Testis (tissue), 3 donors: ENCODE measurements around the gene EXD3. TPM values are rescaled to one million over a fixed set of nuclear protein-coding genes. Genes with fewer than 3 reads are reported as not detected.

Experiments
- DNase-seq: peaks from one replicate; pipeline ENCODE4 v3.0.0-alpha.2; 2019
- H3K27ac ChIP-seq, 2 donors: fragments of 200-600 bp; sonication (generic); one replicate each; pipeline ENCODE4 v1.5.1; 2019
- H3K27me3 ChIP-seq: fragments of 200-600 bp; sonication (generic); one replicate; pipeline ENCODE4 v1.5.1; 2019
- H3K36me3 ChIP-seq: fragments of 200-600 bp; sonication (generic); one replicate; pipeline ENCODE4 v1.5.1; 2017; ENCODE audit warnings: low read depth; ENCODE audit errors: missing control alignments
- H3K4me1 ChIP-seq: fragments of 200-600 bp; sonication (generic); one replicate; pipeline ENCODE4 v1.5.1; 2019
- H3K4me3 ChIP-seq, 2 donors: fragments of 200-600 bp; sonication (generic); one replicate each; pipeline ENCODE4 v1.5.1; 2017 to 2019
- H3K9me3 ChIP-seq: fragments of 200-600 bp; sonication (generic); one replicate; pipeline ENCODE4 v1.5.1; 2017
- POLR2A ChIP-seq: fragments of 450-650 bp; IDR thresholded peaks from one replicate; pipeline ENCODE4 v1.6.1; 2017; ENCODE audit warnings: antibody characterized with exemption, mild to moderate bottlenecking, moderate library complexity
- WGBS, 2 donors: methylation state at CpG; one replicate each; pipeline ENCODE4 v1.1.5; 2018; 5-methylcytosine and 5-hydroxymethylcytosine counted together
- intact Hi-C: fragments of 100-400 bp; cut with DNase I; formaldehyde crosslinking; loops from one replicate; pipeline ENCODE4 v1.15.1; 2023; ENCODE audit warnings: low total_unique reads
- polyA plus RNA-seq: library from polyadenylated mRNA; stranded (reverse); fragments of 350-450 nt; fragmentation: Illumina TruSeq; extraction: RNeasy Lipid Tissue Mini Kit (QIAGEN cat#74804); gene quantifications from one replicate; pipeline ENCODE4 v1.2.3, GENCODE V29; 2014; ENCODE audit warnings: low read depth, low replicate concordance; ENCODE audit not compliant: insufficient read depth
- total RNA-seq, 2 donors: library from RNA; depleted of rRNA; stranded (reverse); fragments of >200 nt; gene quantifications; one replicate each; pipeline ENCODE4 v1.2.3, GENCODE V29; 2016
- TF ChIP-seq, protein P1 (sequence below), 3 experiments: fragments of 450-650 bp in 2 of 3; fragments of 200-600 bp in 1 of 3; sonication (generic) in 1 of 3; IDR thresholded peaks; one replicate each; pipeline ENCODE4 v1.5.1; 2016 to 2019; ENCODE audit warnings: antibody characterized with exemption in 3 of 3, mild to moderate bottlenecking in 2 of 3, moderate library complexity in 1 of 3

EXD3 gene
- total and polyA plus RNA-seq, 3 donors from 2014 or later: 8.9 to 24.5 (median 15.5) TPM

DNA sequence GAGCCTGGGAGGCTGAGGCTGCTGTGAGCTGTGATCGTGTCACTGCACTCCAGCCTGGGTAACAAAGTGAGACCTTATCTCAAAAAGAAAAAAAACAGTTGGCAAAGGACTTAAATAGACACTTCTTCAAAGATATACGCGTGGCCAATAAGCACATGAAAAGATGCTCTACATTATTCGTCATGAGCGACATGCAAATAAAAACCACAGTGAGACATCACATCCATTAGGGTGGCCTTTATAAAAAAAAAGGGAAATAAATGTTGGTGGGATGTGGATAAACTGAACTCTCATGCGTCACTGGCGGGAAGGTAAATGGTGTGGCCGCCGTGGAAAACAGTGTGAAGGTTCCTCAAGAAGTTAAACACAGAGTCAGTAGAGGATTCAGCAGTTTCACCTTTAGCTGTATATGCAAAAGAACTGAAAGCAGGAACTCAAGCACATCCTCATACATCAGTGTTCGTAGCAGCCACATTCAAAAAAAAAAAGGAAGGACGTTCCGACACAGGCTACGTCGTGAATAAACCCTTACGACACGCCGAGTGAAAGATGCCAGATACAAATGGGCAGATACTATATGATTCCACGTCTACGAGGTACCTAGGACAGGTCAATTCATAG, 96.4 kb downstream of the EXD3 start:
- no peaks in the 10 kb centered on the region for H3K4me1 ChIP-seq
- WGBS, 2 donors: 85 to 88% methylated on average over 19 of the region's 19 CpGs
- DNase-seq: peak; percentile 14
- no peaks in the 10 kb centered on the region for H3K9me3 ChIP-seq
- no peak overlapping the region for H3K27ac ChIP-seq
- no peak overlapping the region for H3K4me3 ChIP-seq
- intact Hi-C loops: no loop called here
- no peaks in the 10 kb centered on the region for H3K36me3 ChIP-seq
- H3K27me3 ChIP-seq: no peaks in the 10 kb centered on the region
- no peak for TF ChIP-seq POLR2A
- TF ChIP-seq, protein P1, sequence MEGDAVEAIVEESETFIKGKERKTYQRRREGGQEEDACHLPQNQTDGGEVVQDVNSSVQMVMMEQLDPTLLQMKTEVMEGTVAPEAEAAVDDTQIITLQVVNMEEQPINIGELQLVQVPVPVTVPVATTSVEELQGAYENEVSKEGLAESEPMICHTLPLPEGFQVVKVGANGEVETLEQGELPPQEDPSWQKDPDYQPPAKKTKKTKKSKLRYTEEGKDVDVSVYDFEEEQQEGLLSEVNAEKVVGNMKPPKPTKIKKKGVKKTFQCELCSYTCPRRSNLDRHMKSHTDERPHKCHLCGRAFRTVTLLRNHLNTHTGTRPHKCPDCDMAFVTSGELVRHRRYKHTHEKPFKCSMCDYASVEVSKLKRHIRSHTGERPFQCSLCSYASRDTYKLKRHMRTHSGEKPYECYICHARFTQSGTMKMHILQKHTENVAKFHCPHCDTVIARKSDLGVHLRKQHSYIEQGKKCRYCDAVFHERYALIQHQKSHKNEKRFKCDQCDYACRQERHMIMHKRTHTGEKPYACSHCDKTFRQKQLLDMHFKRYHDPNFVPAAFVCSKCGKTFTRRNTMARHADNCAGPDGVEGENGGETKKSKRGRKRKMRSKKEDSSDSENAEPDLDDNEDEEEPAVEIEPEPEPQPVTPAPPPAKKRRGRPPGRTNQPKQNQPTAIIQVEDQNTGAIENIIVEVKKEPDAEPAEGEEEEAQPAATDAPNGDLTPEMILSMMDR (IDR thresholded peaks at IDR 0.05): no peak

DNA sequence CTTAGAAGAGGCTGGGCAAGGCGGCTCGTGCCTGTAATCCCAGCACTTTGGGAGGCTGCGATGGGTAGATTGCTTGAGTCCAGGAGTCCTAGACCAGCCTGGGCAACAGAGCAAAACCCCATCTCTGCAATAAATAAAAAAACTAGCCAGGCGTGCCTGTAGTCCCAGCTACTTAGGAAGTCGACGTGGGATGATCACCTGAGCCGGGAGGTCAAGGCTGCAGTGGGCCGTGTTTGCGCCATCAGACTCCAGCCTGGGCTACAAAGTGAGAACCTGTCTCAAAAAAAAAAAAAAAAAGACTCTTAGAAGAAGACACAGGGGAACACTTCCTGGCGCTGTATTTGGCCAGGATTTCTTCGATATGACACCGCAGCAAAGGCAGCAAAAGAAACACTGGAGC, 97.2 kb downstream of the EXD3 start:
- H3K9me3 ChIP-seq: no peaks in the 10 kb centered on the region
- TF ChIP-seq, protein P1 (IDR thresholded peaks at IDR 0.05): no peak
- no peak for TF ChIP-seq POLR2A
- H3K27ac ChIP-seq: no peak overlapping the region
- no peak overlapping the region for H3K4me3 ChIP-seq
- DNase-seq: no peak
- intact Hi-C loops: no loop called here
- H3K27me3 ChIP-seq: no peaks in the 10 kb centered on the region
- H3K4me1 ChIP-seq: no peaks in the 10 kb centered on the region
- 90 to 93% methylated on average over 12 of the region's 12 CpGs for WGBS, 2 donors
- no peaks in the 10 kb centered on the region for H3K36me3 ChIP-seq

DNA sequence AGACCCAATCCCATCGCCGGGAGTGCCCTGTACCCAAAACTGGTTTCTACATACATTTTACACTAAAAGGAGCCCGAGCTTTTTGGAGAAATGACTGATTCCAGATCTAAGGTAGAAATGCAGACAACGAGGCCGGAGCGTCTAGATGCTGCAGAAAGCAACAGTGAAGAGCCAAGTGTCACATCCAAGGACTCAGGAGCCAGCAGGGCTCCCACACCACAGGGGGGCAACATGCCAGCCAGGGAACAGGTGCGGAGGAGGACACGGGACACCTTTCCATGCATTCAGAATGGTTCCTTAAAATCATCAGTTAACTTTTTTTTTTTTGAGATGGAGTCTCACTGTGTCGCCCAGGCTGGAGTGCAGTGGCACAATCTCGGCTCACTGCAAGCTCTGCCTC, 97.8 kb downstream of the EXD3 start:
- H3K9me3 ChIP-seq: no peaks in the 10 kb centered on the region
- H3K4me1 ChIP-seq: no peaks in the 10 kb centered on the region
- H3K4me3 ChIP-seq: no peak overlapping the region
- intact Hi-C loops: no loop called here
- WGBS, 2 donors: 90 to 93% methylated on average over 10 of the region's 10 CpGs
- no peak for TF ChIP-seq POLR2A
- TF ChIP-seq, protein P1 (IDR thresholded peaks at IDR 0.05): no peak
- H3K27me3 ChIP-seq: no peaks in the 10 kb centered on the region
- peak; percentile 8 for DNase-seq
- H3K27ac ChIP-seq: no peak overlapping the region
- H3K36me3 ChIP-seq: no peaks in the 10 kb centered on the region

DNA sequence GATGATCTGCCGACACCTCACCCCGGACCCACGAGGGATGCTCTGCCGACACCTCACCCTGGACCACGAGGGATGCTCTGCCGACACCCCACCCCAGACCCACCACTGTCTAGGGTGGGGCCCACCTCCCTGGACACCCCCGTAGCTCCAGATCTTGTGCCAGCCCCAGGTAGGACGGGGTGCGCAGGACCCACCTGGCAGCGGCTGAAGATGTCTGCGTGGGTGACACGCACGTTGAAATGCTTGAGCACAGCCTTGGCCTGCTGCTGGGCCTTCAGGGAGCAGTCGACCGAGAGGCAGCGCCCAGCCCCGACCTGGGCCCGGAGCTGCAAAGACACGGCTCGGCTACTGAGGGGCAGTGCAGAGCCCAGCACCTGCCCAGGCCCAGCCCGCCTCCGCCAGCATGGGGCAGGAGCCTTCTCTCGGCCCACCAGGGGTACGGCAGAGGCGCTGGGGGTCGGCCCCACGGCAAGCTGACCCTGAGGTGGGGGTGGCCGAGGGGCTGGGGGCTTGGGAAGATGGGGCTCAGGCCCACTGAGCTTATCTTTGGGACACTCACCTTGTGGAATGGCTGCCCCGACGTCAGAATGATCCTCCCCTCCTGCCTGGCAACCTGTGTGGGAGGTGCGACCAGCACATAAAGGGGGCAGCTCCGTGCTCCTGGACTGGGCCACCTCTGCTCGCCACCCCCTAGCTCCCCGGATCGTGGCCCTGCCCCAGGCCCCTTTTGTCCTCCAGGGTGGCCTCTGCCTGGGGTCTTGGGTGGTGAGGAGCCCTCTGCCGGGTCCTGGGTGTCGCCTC, 99.2 kb downstream of the EXD3 start:
- Histone ChIP-seq H3K36me3 (no peaks in the 10 kb centered on the region), H3K9me3 (no peaks in the 10 kb centered on the region), H3K27ac (no peak overlapping the region), H3K4me3 (no peak overlapping the region), H3K27me3 (no peaks in the 10 kb centered on the region), H3K4me1 (no peaks in the 10 kb centered on the region)
- no peak for TF ChIP-seq POLR2A
- TF ChIP-seq, protein P1 (IDR thresholded peaks at IDR 0.05): no peak
- 93 to 97% methylated on average over 7 to 34 of the region's 37 CpGs for WGBS, 2 donors
- DNase-seq: peak; percentile 9
- intact Hi-C loops: no loop called here
